NCI-H2227 treated with DMSO at 0.1 percent for 48 hours (cell line): Measurements from ENCODE around the gene SCAMP5.

ENCODE experiments used
- DNase-seq: peaks from one replicate; lab custom pipeline; 2025; lab: John Stamatoyannopoulos, UW

The SCAMP5 gene

GRCh38 chr15:75048394-75048793 lies 53.0 kb downstream of the SCAMP5 start:
- no peak for DNase-seq

DNA sequence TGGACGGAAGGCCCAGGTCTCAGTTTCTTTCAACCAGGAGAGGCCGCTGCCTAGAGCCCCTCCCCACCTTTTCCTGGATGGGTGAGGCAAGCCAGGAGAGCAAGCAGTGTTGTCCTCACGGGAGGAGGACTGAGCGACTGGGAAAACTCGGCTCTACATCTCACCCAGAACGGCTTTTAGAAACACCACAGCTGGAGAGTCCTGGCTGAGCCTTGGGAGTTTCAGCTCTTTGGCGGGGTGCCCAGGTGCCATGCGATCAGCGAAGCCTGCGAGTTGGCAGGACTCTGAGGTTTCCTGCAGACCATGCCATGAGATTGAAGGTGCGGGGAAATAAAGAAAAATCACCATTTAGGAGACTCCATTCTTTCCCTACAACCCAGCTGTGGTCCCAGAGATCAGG lies 54.0 kb downstream of the SCAMP5 start:
- no peak for DNase-seq

GRCh38 chr15:75050283-75050682 lies 54.9 kb downstream of the SCAMP5 start:
- DNase-seq, result no peak

DNA sequence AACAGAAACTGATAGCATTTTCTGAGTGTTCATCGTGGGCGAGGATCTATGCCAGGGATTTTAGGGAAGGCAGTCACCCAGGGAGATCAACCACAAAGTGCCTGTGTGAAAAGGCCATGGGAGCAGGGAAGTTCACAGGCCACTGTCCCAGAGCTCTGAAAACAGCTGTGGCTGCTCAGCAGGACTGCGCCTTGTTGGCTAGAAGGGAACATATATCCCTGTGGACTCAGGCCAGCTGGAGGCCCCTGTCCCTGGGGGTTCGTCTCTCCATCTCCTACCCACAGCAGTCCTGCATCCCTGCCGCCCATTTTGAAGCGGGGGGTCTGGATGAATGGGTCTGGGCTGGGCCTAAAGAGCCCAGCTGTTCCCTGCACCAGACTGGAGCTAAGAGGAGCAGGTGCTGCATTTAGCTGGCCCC lies 55.8 kb downstream of the SCAMP5 start:
- no peak for DNase-seq

DNA sequence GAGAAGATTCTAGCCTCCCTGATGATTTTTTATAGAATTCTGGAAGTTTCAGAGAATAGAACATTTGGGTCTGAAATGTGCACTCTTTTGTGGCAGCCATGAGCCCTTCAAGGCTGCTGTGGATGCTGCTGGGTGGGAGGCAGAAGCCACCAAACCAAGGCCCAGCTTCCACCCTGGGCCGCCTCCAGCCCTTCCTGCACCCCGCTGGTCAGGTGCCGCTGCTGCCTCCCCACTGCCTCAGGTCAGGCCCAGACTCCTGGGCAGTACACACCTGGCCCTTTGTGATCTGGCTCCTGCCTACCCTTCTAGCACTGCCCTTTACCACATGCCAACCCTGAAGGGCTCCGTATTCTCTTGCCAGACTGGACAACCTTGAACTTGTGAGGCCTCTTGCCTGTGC lies 56.3 kb downstream of the SCAMP5 start:
- no peak for DNase-seq

GRCh38 chr15:75052972-75053747 lies 57.8 kb downstream of the SCAMP5 start:
- no peak for DNase-seq

GRCh38 chr15:75053748-75054125 lies 58.4 kb downstream of the SCAMP5 start:
- DNase-seq, result no peak

DNA sequence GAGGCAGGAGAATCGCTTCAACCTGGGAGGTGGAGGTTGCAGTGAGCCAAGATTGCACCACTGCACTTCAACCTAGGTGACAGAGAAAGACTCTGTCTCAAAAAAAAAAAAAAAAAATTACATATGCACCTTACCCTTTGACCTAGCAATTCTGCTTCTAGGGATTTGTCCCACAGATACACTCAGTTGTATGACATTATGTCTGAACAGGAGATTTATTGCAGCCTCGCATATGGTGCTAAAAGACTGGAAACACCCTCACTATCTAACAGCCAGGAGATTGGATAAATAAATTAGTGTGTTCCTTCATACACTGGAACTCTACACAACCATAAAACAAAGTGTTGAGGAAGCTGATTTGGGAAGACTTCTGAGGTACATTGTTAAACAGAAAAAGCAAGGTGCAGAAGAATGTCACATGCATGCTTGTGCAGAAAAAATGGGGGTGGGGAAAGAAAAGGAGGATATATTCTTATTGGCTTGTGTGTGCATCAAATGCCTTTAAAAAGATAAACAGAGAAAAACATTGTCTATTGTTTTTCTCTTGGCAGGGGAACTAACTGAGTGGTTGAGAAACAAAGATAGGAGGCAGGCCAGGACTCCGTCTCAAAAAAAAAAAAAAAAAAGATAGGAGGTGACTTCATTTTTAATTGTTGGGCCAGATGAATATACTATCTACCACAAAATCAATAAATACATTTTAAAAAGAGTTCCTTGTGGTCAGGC lies 59.0 kb downstream of the SCAMP5 start:
- DNase-seq, result no peak

- no peak for DNase-seq
Measured at GRCh38 chr15:75056036-75056435, 60.7 kb downstream of the SCAMP5 start.

- DNase-seq, result no peak
Measured at GRCh38 chr15:75058127-75058905, 63.0 kb downstream of the SCAMP5 start.

DNA sequence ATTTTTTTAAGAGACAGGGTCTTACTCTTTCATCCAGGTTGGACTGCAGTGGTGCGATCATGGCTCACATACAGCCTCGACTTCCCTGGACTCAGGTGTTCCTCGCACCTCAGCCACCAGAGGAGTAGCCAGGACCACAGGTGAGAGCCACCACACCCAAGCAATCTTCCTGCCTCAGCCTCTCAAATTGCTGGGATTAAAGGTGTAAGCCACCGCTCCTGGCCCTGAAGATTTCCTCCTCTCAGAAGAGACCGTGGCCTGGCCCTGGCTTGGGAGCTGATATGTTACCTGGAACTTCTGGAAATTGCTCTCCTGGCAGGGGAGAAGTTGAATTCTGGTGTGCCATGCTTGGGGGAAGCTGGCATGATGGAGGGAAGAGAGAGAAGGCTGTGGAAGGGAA lies 64.2 kb downstream of the SCAMP5 start:
- DNase-seq, result no peak

DNA sequence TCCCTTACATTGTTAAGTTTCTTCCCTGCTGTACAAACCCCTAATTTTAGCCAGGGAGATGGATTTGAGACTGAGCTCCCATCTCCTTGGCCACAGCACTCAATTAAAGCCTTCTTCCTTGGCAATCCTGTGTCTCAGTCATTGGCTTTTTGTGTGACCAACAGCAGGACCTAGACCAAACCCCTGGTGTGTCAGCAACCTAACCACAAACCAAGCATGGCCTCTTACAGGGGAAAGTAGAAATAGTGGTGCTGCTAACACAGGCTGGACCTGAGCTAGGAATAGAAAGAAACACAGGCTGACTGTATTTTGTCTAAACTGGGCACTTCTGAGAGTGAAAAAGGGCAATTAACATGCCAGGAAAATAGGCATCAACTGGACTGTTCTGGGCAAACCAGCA lies 65.9 kb downstream of the SCAMP5 start:
- DNase-seq, result peak; percentile 12

DNA sequence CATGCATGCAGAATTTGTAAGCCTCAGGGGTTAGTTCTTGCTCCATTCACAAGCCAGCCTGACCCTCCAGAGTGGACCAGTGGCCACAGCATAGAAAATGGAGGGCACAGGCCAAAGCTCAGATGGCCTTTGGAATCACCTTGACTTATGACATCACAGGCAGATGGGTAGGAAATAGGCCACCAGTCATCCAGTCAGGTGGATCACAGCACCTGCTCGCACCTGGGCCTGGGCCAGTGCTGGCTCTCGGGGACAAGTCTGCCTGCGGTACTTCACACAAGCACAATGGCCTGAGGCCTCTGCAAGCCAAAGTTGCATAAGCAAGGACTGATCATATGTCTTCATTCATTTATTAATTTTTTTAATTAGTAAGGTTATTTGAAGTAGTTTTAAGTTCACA lies 67.3 kb downstream of the SCAMP5 start:
- no peak for DNase-seq

- no peak for DNase-seq
Measured at GRCh38 chr15:75063338-75063737, 68.0 kb downstream of the SCAMP5 start.

DNA sequence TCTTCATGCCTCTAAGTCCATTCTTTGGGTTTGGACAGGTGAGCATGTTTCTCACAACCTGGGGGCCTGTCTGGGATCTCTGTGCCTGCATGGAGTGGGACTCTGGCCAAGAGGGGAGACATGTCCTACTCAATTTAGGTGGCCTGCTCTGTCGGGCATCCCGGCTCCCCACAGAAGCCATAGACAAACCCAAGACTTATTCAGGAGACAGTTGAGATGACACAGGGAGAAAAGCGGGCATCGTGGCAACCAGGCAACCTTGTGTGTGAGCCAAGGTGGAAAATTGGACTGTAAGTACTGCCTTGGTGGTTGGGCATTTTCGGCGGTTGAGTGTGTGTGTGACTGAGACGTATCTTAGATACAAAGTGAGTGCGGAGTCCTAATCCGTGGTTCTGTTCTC lies 68.5 kb downstream of the SCAMP5 start:
- no peak for DNase-seq

- no peak for DNase-seq
Measured at GRCh38 chr15:75064846-75065245, 69.5 kb downstream of the SCAMP5 start.

DNA sequence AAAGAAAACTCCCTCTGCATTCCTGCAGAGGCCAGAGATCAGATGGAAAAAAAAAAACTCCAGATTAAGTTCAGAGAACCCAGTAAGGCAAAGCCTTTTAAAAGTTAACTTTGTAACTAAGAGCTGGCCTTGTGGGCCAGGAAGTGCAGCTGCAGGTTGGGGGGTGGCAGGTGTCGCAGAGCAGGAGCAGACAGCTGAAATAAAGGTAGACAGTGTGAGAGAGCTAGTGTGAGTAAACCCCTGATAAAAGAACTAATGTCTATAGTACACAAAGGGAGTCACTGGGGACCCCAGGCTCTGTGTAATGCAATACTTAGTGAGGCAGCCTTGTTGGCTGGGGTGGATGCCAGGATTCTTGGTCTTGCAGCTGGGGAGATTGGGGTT lies 70.1 kb downstream of the SCAMP5 start:
- DNase-seq, result no peak

DNA sequence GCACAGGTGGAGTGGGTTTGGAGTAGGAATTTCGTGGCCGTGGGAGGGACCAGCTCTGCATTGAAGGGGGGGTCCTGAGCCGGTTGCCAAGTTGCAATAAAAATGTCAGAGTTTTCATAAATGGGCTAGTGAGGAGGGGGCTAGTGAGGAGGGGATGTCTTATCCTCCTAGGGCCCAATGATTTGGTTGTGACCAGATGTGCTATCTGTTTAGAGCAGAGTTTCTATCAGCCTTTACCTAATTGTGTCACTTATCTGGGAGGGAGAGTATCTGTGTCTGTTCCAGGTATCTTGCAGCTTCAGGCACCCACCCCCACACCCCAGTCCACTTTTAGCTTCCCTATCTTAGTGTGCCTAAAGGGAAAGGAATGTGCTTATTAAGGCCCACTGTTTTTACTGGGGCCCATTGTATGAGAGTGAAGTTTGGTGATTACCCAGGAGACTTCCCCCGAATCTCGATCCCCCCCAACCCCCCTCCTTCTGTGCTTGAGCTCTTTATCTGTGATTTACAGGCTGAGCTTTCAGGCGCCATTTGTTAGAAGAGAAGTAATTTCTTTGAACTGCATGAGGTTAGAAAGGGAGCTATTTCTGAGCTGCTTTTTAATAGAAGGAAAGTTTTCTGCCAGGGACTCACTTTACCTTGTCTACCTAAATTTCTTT lies 70.6 kb downstream of the SCAMP5 start:
- no peak for DNase-seq

GRCh38 chr15:75067123-75067830 lies 71.9 kb downstream of the SCAMP5 start:
- DNase-seq, result no peak

GRCh38 chr15:75068748-75069147 lies 73.4 kb downstream of the SCAMP5 start:
- no peak for DNase-seq

DNA sequence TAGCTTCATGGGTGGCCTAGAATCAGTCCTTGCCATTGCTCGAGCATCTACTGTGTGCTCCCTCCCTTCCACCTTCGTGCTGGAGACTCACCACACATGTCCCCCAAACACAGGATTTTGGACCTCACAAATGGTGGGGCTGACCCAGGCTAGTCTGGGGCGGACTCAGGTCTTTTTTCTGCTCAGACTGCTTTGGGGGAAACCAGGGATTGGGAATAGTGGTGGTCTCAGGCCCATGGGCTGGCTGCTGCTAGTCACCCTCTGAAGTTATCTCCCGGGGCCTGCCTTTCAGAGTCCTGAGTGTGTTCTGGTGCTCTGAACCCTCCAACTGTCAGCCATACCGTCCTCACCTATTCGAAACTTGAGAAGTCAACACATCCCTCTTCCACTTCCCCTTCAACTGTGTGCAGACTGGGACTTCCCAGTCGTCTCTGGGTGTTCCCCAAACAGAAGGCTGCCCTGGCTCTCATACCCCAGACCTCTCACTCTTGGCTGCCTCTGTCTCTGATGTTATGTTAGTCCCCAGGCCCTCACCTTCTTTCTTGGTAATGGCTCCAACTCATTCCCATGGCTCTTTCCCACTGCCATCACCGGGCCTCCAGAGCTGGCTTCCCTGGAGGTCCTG lies 74.0 kb downstream of the SCAMP5 start:
- DNase-seq, result no peak
